ENCODE measurements around the gene KCTD4.

GRCh38 chr13:45238945-45239795 is 38.3 kb upstream of the KCTD4 start:
- no peak for TF ChIP-seq YY1 (IDR thresholded peaks at IDR 0.05; ENCODE audit: insufficient read depth, insufficient read length)
- no peak for TF ChIP-seq SUZ12 (IDR thresholded peaks at IDR 0.05; ENCODE audit: extremely low read depth, insufficient read depth, insufficient read length)
- TF ChIP-seq ZNF274 (IDR thresholded peaks at IDR 0.05; ENCODE audit: low read depth, low read length) = no peak
